ENCODE data around the gene STK32A. TPM values are rescaled to one million over a fixed set of nuclear protein-coding genes. Genes with fewer than 3 reads are reported as not detected.

Gene STK32A
- total and polyA plus RNA-seq, 2 experiments from 2014 or later, result 2.4 to 2.8 TPM

DNA sequence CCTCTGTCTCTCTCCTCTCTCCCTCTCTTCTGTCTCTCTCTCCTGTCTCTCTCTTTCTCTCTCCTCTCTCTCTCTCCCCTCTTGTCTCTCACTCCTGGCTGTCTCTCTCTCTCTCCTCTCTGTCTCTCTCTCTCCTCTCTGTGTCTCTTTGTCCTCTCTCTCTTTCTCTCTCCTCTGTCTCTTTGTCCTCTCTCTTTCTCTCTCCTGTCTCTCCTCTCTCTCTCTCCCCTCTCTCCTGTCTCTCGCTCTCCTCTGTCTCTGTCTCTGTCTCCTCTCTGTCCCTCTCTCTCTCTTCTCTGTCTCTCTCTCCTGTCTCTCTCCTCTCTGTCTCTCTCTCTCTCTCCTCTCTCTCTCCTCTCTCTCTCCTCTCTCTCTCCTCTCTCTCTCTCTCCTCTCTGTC lies 25.0 kb downstream of the STK32A start (continued):
- TF ChIP-seq, protein P1, sequence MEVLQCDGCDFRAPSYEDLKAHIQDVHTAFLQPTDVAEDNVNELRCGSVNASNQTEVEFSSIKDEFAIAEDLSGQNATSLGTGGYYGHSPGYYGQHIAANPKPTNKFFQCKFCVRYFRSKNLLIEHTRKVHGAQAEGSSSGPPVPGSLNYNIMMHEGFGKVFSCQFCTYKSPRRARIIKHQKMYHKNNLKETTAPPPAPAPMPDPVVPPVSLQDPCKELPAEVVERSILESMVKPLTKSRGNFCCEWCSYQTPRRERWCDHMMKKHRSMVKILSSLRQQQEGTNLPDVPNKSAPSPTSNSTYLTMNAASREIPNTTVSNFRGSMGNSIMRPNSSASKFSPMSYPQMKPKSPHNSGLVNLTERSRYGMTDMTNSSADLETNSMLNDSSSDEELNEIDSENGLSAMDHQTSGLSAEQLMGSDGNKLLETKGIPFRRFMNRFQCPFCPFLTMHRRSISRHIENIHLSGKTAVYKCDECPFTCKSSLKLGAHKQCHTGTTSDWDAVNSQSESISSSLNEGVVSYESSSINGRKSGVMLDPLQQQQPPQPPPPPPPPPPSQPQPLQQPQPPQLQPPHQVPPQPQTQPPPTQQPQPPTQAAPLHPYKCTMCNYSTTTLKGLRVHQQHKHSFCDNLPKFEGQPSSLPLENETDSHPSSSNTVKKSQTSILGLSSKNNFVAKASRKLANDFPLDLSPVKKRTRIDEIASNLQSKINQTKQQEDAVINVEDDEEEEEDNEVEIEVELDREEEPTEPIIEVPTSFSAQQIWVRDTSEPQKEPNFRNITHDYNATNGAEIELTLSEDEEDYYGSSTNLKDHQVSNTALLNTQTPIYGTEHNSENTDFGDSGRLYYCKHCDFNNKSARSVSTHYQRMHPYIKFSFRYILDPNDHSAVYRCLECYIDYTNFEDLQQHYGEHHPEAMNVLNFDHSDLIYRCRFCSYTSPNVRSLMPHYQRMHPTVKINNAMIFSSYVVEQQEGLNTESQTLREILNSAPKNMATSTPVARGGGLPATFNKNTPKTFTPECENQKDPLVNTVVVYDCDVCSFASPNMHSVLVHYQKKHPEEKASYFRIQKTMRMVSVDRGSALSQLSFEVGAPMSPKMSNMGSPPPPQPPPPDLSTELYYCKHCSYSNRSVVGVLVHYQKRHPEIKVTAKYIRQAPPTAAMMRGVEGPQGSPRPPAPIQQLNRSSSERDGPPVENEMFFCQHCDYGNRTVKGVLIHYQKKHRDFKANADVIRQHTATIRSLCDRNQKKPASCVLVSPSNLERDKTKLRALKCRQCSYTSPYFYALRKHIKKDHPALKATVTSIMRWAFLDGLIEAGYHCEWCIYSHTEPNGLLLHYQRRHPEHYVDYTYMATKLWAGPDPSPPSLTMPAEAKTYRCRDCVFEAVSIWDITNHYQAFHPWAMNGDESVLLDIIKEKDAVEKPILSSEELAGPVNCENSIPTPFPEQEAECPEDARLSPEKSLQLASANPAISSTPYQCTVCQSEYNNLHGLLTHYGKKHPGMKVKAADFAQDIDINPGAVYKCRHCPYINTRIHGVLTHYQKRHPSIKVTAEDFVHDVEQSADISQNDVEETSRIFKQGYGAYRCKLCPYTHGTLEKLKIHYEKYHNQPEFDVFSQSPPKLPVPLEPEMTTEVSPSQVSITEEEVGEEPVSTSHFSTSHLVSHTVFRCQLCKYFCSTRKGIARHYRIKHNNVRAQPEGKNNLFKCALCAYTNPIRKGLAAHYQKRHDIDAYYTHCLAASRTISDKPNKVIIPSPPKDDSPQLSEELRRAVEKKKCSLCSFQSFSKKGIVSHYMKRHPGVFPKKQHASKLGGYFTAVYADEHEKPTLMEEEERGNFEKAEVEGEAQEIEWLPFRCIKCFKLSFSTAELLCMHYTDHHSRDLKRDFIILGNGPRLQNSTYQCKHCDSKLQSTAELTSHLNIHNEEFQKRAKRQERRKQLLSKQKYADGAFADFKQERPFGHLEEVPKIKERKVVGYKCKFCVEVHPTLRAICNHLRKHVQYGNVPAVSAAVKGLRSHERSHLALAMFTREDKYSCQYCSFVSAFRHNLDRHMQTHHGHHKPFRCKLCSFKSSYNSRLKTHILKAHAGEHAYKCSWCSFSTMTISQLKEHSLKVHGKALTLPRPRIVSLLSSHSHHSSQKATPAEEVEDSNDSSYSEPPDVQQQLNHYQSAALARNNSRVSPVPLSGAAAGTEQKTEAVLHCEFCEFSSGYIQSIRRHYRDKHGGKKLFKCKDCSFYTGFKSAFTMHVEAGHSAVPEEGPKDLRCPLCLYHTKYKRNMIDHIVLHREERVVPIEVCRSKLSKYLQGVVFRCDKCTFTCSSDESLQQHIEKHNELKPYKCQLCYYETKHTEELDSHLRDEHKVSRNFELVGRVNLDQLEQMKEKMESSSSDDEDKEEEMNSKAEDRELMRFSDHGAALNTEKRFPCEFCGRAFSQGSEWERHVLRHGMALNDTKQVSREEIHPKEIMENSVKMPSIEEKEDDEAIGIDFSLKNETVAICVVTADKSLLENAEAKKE (CRISPR knock-in tag; IDR thresholded peaks at IDR 0.05), result no peak
- no peak for TF ChIP-seq EZH2phosphoT487 (IDR thresholded peaks at IDR 0.05; ENCODE audit: unreplicated experiment)
- TF ChIP-seq NANOG (IDR thresholded peaks at IDR 0.05; ENCODE audit: borderline replicate concordance), result no peak

DNA sequence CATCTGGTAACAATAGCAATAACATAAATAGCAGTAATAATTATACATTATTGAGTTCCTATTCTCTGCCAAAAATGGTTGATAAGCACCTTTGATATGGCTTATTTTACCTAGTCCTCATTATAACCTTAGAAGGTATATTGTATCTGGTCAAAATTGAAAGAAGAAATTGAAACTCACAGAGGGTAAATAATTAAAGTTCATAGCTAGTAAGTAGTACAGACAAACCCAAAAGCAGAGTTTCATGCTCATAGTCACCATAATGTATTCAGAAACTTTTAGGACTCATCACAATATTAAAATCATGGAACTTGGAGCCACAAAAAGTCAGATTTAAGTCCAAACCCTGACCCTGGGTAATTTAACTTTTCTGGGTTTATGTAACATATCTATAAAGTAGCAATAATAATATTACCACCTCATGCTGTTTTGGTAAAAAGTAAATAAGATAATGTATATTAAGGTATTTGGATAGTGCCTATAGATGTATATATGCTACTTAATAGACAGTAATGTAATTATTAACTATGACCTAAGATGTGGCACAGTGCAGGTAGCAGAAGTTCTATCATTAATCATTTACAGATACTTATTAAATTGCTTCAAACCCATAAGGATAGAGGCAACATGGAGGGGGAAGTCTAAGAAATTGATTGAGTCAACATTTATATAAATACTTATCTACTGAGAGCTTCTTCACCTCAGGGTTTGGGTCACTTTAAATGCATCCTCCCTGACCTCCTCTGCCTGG lies 32.4 kb downstream of the STK32A start:
- H3K4me3 ChIP-seq, result no peak overlapping the region
- H2AFZ ChIP-seq, result no peak overlapping the region
- H3K36me3 ChIP-seq (ENCODE audit: insufficient read depth), result no peaks in the 10 kb centered on the region
- Mint-ChIP-seq H3K4me1 (peaks cover 7% of the 10 kb centered on the region; the same call in 2 of the 3 replicates), H3K4me3 (no peak overlapping the region), H3K27ac (no peak overlapping the region), H3K9me3 (peaks cover 15% of the 10 kb centered on the region; the same call in 2 of the 3 replicates), H3K27me3 (ENCODE audit: insufficient read depth, low read depth, poor library complexity) (peaks cover 4% of the 10 kb centered on the region), H3K36me3 (ENCODE audit: low read depth) (peaks cover 11% of the 10 kb centered on the region; the same call in 2 of the 3 replicates)
- no peaks in the 10 kb centered on the region for H3K9me2 ChIP-seq (ENCODE audit: insufficient read depth)
- DNase-seq (ENCODE audit: low spot score) (no peak), ATAC-seq (no peak)
- H3K4me1 ChIP-seq (ENCODE audit: insufficient read depth), result no peaks in the 10 kb centered on the region
- no peaks in the 10 kb centered on the region for H3K79me2 ChIP-seq (replicated peaks; ENCODE audit: insufficient read depth)
- H3K4me2 ChIP-seq, result no peak overlapping the region
- TF ChIP-seq, protein P2, sequence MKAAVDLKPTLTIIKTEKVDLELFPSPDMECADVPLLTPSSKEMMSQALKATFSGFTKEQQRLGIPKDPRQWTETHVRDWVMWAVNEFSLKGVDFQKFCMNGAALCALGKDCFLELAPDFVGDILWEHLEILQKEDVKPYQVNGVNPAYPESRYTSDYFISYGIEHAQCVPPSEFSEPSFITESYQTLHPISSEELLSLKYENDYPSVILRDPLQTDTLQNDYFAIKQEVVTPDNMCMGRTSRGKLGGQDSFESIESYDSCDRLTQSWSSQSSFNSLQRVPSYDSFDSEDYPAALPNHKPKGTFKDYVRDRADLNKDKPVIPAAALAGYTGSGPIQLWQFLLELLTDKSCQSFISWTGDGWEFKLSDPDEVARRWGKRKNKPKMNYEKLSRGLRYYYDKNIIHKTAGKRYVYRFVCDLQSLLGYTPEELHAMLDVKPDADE (IDR thresholded peaks at IDR 0.05), result no peak
- no peak for TF ChIP-seq NANOG (IDR thresholded peaks at IDR 0.05; ENCODE audit: borderline replicate concordance)
- H4K20me1 ChIP-seq (replicated peaks; ENCODE audit: insufficient read depth), result no peaks in the 10 kb centered on the region
- H3K27ac ChIP-seq (ENCODE audit: low read depth), result no peak overlapping the region
- no peaks in the 10 kb centered on the region for H3K27me3 ChIP-seq (ENCODE audit: insufficient read depth)
- H3F3A ChIP-seq (replicated peaks; ENCODE audit: low read depth), result no peaks in the 10 kb centered on the region
